ENCODE measurements around the gene C1S. TPM values are rescaled to one million over a fixed set of nuclear protein-coding genes. Genes with fewer than 3 reads are reported as not detected.

The C1S gene
- total RNA-seq, 6 experiments from 2014 or later, result 993 to 2,993 (median 1,796) TPM

DNA sequence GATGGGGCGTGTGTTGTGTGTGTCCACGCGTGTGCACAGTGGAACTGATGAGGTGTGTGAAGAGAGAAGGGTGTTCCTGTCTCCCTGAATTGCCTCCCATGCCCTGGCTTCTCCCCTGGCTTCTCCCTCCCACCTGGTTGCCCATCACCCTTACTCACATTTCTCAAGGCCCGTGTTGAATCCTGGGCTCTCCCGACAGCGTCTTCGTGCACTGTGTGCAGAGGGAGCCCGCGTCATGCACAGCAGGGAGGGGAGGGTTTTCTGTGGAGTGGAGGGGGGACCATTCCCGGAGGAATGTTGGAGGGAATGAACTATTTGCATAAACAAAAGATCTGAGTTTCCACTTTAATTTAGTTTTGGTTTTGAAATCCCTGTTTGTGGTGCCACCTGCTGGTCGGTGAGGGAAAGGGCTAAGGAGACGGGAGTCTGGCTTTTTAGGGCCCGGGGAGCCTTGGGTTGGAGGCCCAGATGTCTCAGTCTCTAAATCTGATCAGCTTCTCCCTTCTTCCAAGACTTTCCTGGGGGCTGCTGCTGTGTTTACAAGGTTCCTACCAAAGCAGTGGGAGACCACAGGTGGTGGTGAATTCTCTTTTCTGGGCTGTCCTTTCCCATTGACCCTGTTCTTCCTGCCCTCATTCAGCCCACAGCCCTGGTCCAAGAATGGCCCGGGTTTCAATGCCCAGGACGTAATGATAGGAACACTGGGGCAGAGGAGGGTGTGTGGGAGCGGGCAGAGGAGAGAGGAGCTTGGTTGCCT lies 31.9 kb downstream of the C1S start, which contains the start of gene C1R:
Gene C1R (minus strand): TSS at position 217 of the 757 bp plus-strand sequence. CDS start 57 bp downstream, at position 160.
- peaks cover 0 to 51% (median 14%) of the 10 kb centered on the region in 4 donors for H3K4me1 ChIP-seq
- WGBS (ENCODE audit: insufficient coverage, low coverage, low lambda C conversion rate, missing lambda C conversion rate), result 7% methylated on average over 13 of the region's 16 CpGs
- no peaks in the 10 kb centered on the region for H3K9me3 ChIP-seq
- ATAC-seq (peak; percentile 65 to 81 (median 73)), DNase-seq (peak; percentile 86 to 90 (median 86))
- H3K27me3 ChIP-seq, result no peaks in the 10 kb centered on the region
- intact Hi-C loops (cut with DNase I), result loop anchor here in 1 of 2 donors (10.0 kb wide), 1 partner anchor 138 kb away; the partner anchor contains the start of gene PTPN6
- peak within 1 kb of the TSS; percentile 56 to 90 (median 81) for H3K4me3 ChIP-seq
- TF ChIP-seq POLR2A (IDR thresholded peaks at IDR 0.05), result peak; percentile 58
- TF ChIP-seq CTCF (IDR thresholded peaks at IDR 0.05), result peak; percentile 90 to 93 (median 92)
- peak within 1 kb of the TSS; percentile 84 to 94 (median 84) for H3K27ac ChIP-seq
- peaks cover 5 to 30% (median 17%) of the 10 kb centered on the region in 4 donors for H3K36me3 ChIP-seq

DNA sequence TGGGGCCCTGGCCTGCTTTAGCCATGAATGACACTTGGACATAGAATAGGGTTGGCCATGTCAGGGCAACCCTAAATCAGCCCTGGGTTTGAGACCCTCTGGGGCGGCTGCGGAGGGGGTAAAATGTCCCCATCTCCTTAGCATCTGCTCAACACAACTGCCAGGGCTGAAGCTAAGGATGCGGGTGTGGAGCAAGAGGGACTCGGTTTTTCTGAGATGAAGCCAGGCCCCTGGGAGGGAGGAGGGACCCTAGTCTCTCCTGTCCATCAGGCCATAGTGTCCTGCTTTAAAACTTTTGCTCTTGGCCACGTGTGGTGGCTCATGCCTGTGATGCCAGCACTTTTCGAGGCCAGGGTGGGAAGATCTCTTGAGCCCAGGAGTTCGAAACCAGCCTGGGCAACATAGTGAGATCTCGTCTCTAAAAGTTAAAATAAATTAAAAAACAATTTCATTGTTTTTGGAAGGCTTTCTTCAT lies 32.5 kb downstream of the C1S start:
- TF ChIP-seq CTCF (IDR thresholded peaks at IDR 0.05), result no peak
- TF ChIP-seq POLR2A (IDR thresholded peaks at IDR 0.05), result no peak
- intact Hi-C loops (cut with DNase I), result loop anchor here in 1 of 2 donors (10.0 kb wide), 1 partner anchor 138 kb away; the partner anchor contains the start of gene PTPN6
- 57% methylated on average over 2 of the region's 8 CpGs for WGBS (ENCODE audit: insufficient coverage, low coverage, low lambda C conversion rate, missing lambda C conversion rate)
- peak overlapping the region; percentile 84 to 94 (median 84) for H3K27ac ChIP-seq
- peaks cover 0 to 51% (median 14%) of the 10 kb centered on the region in 4 donors for H3K4me1 ChIP-seq
- no peak overlapping the region for H3K4me3 ChIP-seq
- H3K27me3 ChIP-seq, result no peaks in the 10 kb centered on the region
- no peaks in the 10 kb centered on the region for H3K9me3 ChIP-seq
- DNase-seq (peak in 1 of 3 donors; percentile 45), ATAC-seq (no peak)
- peaks cover 5 to 24% (median 13%) of the 10 kb centered on the region in 4 donors for H3K36me3 ChIP-seq

GRCh38 chr12:7093486-7093885 lies 33.0 kb downstream of the C1S start:
- ATAC-seq (no peak), DNase-seq (peak in 1 of 3 donors; percentile 37)
- intact Hi-C loops (cut with DNase I), result loop anchor here in 1 of 2 donors (10.0 kb wide), 1 partner anchor 139 kb away; the partner anchor contains the start of gene PTPN6
- Histone ChIP-seq H3K9me3 (no peaks in the 10 kb centered on the region), H3K4me3 (no peak overlapping the region), H3K4me1 (peaks cover 0 to 47% (median 14%) of the 10 kb centered on the region in 4 donors), H3K36me3 (peaks cover 2 to 24% (median 11%) of the 10 kb centered on the region in 4 donors), H3K27me3 (no peaks in the 10 kb centered on the region), H3K27ac (peak overlapping the region in 2 of 3 donors; percentile 84 to 94)
- TF ChIP-seq CTCF (IDR thresholded peaks at IDR 0.05), result no peak
- WGBS (ENCODE audit: insufficient coverage, low coverage, low lambda C conversion rate, missing lambda C conversion rate), result 40% methylated on average over 5 of the region's 5 CpGs

- peaks cover 2 to 24% (median 8%) of the 10 kb centered on the region in 4 donors for H3K36me3 ChIP-seq
- no peaks in the 10 kb centered on the region for H3K27me3 ChIP-seq
- peak in 3 of 4 donors; percentile 12 to 16 (median 12) for ATAC-seq
- H3K4me3 ChIP-seq, result no peak overlapping the region
- DNase-seq, result peak in 1 of 3 donors; percentile 55
- TF ChIP-seq CTCF (IDR thresholded peaks at IDR 0.05) (no peak), POLR2A (IDR thresholded peaks at IDR 0.05) (peak; percentile 43)
- H3K4me1 ChIP-seq, result peaks cover 0 to 43% (median 14%) of the 10 kb centered on the region in 4 donors
- intact Hi-C loops (cut with DNase I), result loop anchor here in 1 of 2 donors (10.0 kb wide), 1 partner anchor 139 kb away; the partner anchor contains the start of gene PTPN6
- H3K27ac ChIP-seq, result peak overlapping the region in 2 of 3 donors; percentile 18 to 20
- WGBS (ENCODE audit: insufficient coverage, low coverage, low lambda C conversion rate, missing lambda C conversion rate), result 18% methylated on average over 6 of the region's 10 CpGs
- no peaks in the 10 kb centered on the region for H3K9me3 ChIP-seq
Measured at GRCh38 chr12:7093892-7094291, 33.4 kb downstream of the C1S start.
